ENCODE measurements around the gene LEFTY1.

The LEFTY1 gene

GRCh38 chr1:225881959-225882693 lies 6.8 kb downstream of the LEFTY1 start, which contains the start of gene TMEM63A:
Gene TMEM63A (minus strand): TSS chr1:225882380. CDS start chr1:225877580, 4,800 bp downstream.
- Histone ChIP-seq H3K4me2 (peak within 1 kb of the TSS; percentile 98), H4K20me1 (peaks cover 21% of the 10 kb centered on the region), H3K9me3 (no peaks in the 10 kb centered on the region), H3K27ac (peak within 1 kb of the TSS; percentile 94), H3K36me3 (peaks cover 8% of the 10 kb centered on the region), H3K27me3 (peaks cover 27% of the 10 kb centered on the region), H3K4me3 (peak within 1 kb of the TSS; percentile 93), H3K4me1 (peaks cover 57% of the 10 kb centered on the region), H3K9ac (peak within 1 kb of the TSS; percentile 89)
- no peak for TF ChIP-seq Cebpa-rat (IDR thresholded peaks at IDR 0.05)

GRCh38 chr1:225881081-225881958 lies 7.6 kb downstream of the LEFTY1 start:
- Histone ChIP-seq H3K27ac (peak overlapping the region; percentile 94), H3K27me3 (peaks cover 19% of the 10 kb centered on the region), H3K9ac (peak overlapping the region; percentile 89), H4K20me1 (peaks cover 24% of the 10 kb centered on the region), H3K4me2 (peak overlapping the region; percentile 98), H3K9me3 (no peaks in the 10 kb centered on the region), H3K4me1 (peaks cover 62% of the 10 kb centered on the region), H3K36me3 (peaks cover 16% of the 10 kb centered on the region), H3K4me3 (peak overlapping the region; percentile 93)
- no peak for TF ChIP-seq Cebpa-rat (IDR thresholded peaks at IDR 0.05)

GRCh38 chr1:225880636-225881035 lies 8.3 kb downstream of the LEFTY1 start:
- H3K9me3 ChIP-seq, result no peaks in the 10 kb centered on the region
- H3K4me2 ChIP-seq, result peak overlapping the region; percentile 98
- peak overlapping the region; percentile 93 for H3K4me3 ChIP-seq
- peaks cover 24% of the 10 kb centered on the region for H4K20me1 ChIP-seq
- H3K4me1 ChIP-seq, result peaks cover 62% of the 10 kb centered on the region
- peaks cover 23% of the 10 kb centered on the region for H3K36me3 ChIP-seq
- H3K27me3 ChIP-seq, result peaks cover 18% of the 10 kb centered on the region
- peak overlapping the region; percentile 89 for H3K9ac ChIP-seq
- TF ChIP-seq Cebpa-rat (IDR thresholded peaks at IDR 0.05), result no peak
- peak overlapping the region; percentile 94 for H3K27ac ChIP-seq

- Histone ChIP-seq H3K27me3 (peaks cover 18% of the 10 kb centered on the region), H3K4me1 (peaks cover 62% of the 10 kb centered on the region), H3K27ac (peak overlapping the region; percentile 94), H4K20me1 (peaks cover 25% of the 10 kb centered on the region), H3K4me3 (peak overlapping the region; percentile 93), H3K9ac (peak overlapping the region; percentile 89), H3K4me2 (peak overlapping the region; percentile 98), H3K9me3 (no peaks in the 10 kb centered on the region), H3K36me3 (peaks cover 27% of the 10 kb centered on the region)
- TF ChIP-seq Cebpa-rat (IDR thresholded peaks at IDR 0.05), result no peak
These were observed 8.7 kb downstream of the LEFTY1 start for GRCh38 chr1:225880222-225880588.

GRCh38 chr1:225879521-225880221 lies 9.3 kb downstream of the LEFTY1 start:
- Histone ChIP-seq H3K27ac (peak overlapping the region; percentile 94), H3K9me3 (no peaks in the 10 kb centered on the region), H4K20me1 (peaks cover 30% of the 10 kb centered on the region), H3K4me1 (peaks cover 62% of the 10 kb centered on the region), H3K36me3 (peaks cover 33% of the 10 kb centered on the region), H3K27me3 (peaks cover 18% of the 10 kb centered on the region), H3K9ac (peak overlapping the region; percentile 89), H3K4me2 (peak overlapping the region; percentile 98), H3K4me3 (peak overlapping the region; percentile 93)
- TF ChIP-seq Cebpa-rat (IDR thresholded peaks at IDR 0.05), result peak; percentile 45; the same call in 1 of the 2 replicates

- TF ChIP-seq Cebpa-rat (IDR thresholded peaks at IDR 0.05), result no peak
- Histone ChIP-seq H3K4me1 (peaks cover 56% of the 10 kb centered on the region), H3K27ac (peak overlapping the region; percentile 94), H3K4me2 (peak overlapping the region; percentile 98), H3K36me3 (peaks cover 46% of the 10 kb centered on the region), H3K9ac (peak overlapping the region; percentile 50; the same call in 1 of the 2 replicates), H3K4me3 (no peak overlapping the region), H4K20me1 (peaks cover 42% of the 10 kb centered on the region), H3K27me3 (peaks cover 8% of the 10 kb centered on the region), H3K9me3 (no peaks in the 10 kb centered on the region)
These were observed 10.7 kb downstream of the LEFTY1 start for GRCh38 chr1:225878282-225878681.

GRCh38 chr1:225877580-225877979 lies 11.4 kb downstream of the LEFTY1 start:
- Histone ChIP-seq H3K9ac (no peak overlapping the region), H3K4me1 (peaks cover 49% of the 10 kb centered on the region), H3K4me3 (no peak overlapping the region), H3K9me3 (no peaks in the 10 kb centered on the region), H3K27me3 (peaks cover 1% of the 10 kb centered on the region; the same call in 1 of the 2 replicates), H4K20me1 (peaks cover 42% of the 10 kb centered on the region), H3K4me2 (peak overlapping the region; percentile 98), H3K36me3 (peaks cover 53% of the 10 kb centered on the region), H3K27ac (peak overlapping the region; percentile 94; the same call in 1 of the 2 replicates)
- no peak for TF ChIP-seq Cebpa-rat (IDR thresholded peaks at IDR 0.05)

- H3K9ac ChIP-seq, result no peak overlapping the region
- H3K27ac ChIP-seq, result peak overlapping the region; percentile 94; the same call in 1 of the 2 replicates
- peaks cover 57% of the 10 kb centered on the region for H3K36me3 ChIP-seq
- peak overlapping the region; percentile 98 for H3K4me2 ChIP-seq
- peaks cover 49% of the 10 kb centered on the region for H3K4me1 ChIP-seq
- H4K20me1 ChIP-seq, result peaks cover 42% of the 10 kb centered on the region
- no peak overlapping the region for H3K4me3 ChIP-seq
- no peaks in the 10 kb centered on the region for H3K9me3 ChIP-seq
- H3K27me3 ChIP-seq, result no peaks in the 10 kb centered on the region
- no peak for TF ChIP-seq Cebpa-rat (IDR thresholded peaks at IDR 0.05)
These were observed 11.9 kb downstream of the LEFTY1 start for GRCh38 chr1:225876900-225877510.

Data from BLaER1 (cell line).